IMR-90 (cell line): ENCODE data around the gene RMI2. TPM values are rescaled to one million over a fixed set of nuclear protein-coding genes. Genes with fewer than 3 reads are reported as not detected.

Experiments
- ATAC-seq: fragments of 200-7000 bp; cut with Tn5 transposase; 2 replicates; pipeline ENCODE4 v1.9.1; 2020; ENCODE audit warnings: low read depth, mild to moderate bottlenecking, moderate library complexity
- BruUV-seq: library from RNA; stranded (reverse); fragments of 400-500 nt; replicated peaks from 2 replicates; lab custom pipeline; 2021; lab: Mats Ljungman, UMichigan
- CTCF ChIA-PET: fragments of 300-600 bp; formaldehyde crosslinking; extraction: SDS; loops from one replicate; lab custom pipeline; 2021; ENCODE audit warnings: antibody characterized with exemption; lab: Yijun Ruan, JAX
- POLR2A ChIA-PET: fragments of 300-600 bp; sonication (Branson Sonifier 250); formaldehyde crosslinking; loops from one replicate; lab custom pipeline; 2022; ENCODE audit warnings: antibody characterized with exemption; ENCODE audit not compliant: unreplicated experiment; lab: Charles Lee
- DNase-seq: peaks from one replicate; pipeline ENCODE4 v3.0.0; 2013
- H2AFZ ChIP-seq: replicated peaks from 2 replicates; pipeline ENCODE3; 2013; ENCODE audit warnings: low read length, mild to moderate bottlenecking; ENCODE audit not compliant: poor library complexity
- H2AK5ac ChIP-seq: 2 replicates; pipeline ENCODE4 v1.6.1; 2013; ENCODE audit warnings: low read depth, low read length, inconsistent platforms
- H2AK9ac ChIP-seq: replicated peaks from 2 replicates; pipeline ENCODE3; 2013; ENCODE audit warnings: mild to moderate bottlenecking, low read depth, low read length, moderate library complexity; ENCODE audit not compliant: poor library complexity
- H2BK120ac ChIP-seq: 2 replicates; pipeline ENCODE4 v1.6.1; 2013; ENCODE audit warnings: low read depth, low read length, inconsistent platforms
- H2BK15ac ChIP-seq: 3 replicates; pipeline ENCODE4 v1.6.1; 2013; ENCODE audit warnings: low read depth, low read length, inconsistent platforms
- H2BK20ac ChIP-seq: 2 replicates; pipeline ENCODE4 v1.6.1; 2013; ENCODE audit warnings: low read depth, mild to moderate bottlenecking, inconsistent platforms, low read length, moderate library complexity
- H2BK5ac ChIP-seq: 2 replicates; pipeline ENCODE4 v1.6.1; 2013; ENCODE audit warnings: mild to moderate bottlenecking, low read depth, low read length, inconsistent platforms; ENCODE audit not compliant: poor library complexity, severe bottlenecking
- H3K14ac ChIP-seq: replicated peaks from 2 replicates; pipeline ENCODE4 v1.6.1; 2013; ENCODE audit warnings: low read depth, low read length, inconsistent platforms
- H3K18ac ChIP-seq: 2 replicates; pipeline ENCODE4 v1.6.1; 2013; ENCODE audit warnings: low read depth, low read length, control low read depth
- H3K23ac ChIP-seq: 2 replicates; pipeline ENCODE4 v1.6.1; 2013; ENCODE audit warnings: low read depth, low read length, inconsistent platforms
- H3K27ac ChIP-seq: 2 replicates; pipeline ENCODE4 v1.5.1; 2013; ENCODE audit warnings: mild to moderate bottlenecking, control low read depth, low read length; ENCODE audit not compliant: insufficient read depth
- H3K27me3 ChIP-seq: 2 replicates; pipeline ENCODE4 v1.6.1; 2013; ENCODE audit warnings: low read length; ENCODE audit not compliant: control insufficient read depth, insufficient read depth
- H3K36me3 ChIP-seq: 2 replicates; pipeline ENCODE4 v1.6.1; 2013; ENCODE audit warnings: low read length, mixed read lengths; ENCODE audit not compliant: control insufficient read depth, insufficient read depth
- H3K4ac ChIP-seq: 2 replicates; pipeline ENCODE4 v1.6.1; 2013; ENCODE audit warnings: low read depth, low read length, inconsistent platforms
- H3K4me1 ChIP-seq: 2 replicates; pipeline ENCODE4 v1.6.1; 2013; ENCODE audit warnings: low read length, mixed read lengths; ENCODE audit not compliant: control insufficient read depth, insufficient read depth
- H3K4me2 ChIP-seq: 2 replicates; pipeline ENCODE4 v1.6.1; 2013; ENCODE audit warnings: low read depth, mild to moderate bottlenecking, control low read depth, low read length, moderate library complexity
- H3K4me3 ChIP-seq: 2 replicates; pipeline ENCODE4 v1.5.1; 2013; ENCODE audit warnings: low read depth, mild to moderate bottlenecking, control low read depth, low read length, moderate library complexity; ENCODE audit not compliant: insufficient read depth
- H3K56ac ChIP-seq: 2 replicates; pipeline ENCODE4 v1.6.1; 2013; ENCODE audit warnings: low read length, inconsistent platforms; ENCODE audit not compliant: insufficient read depth; ENCODE audit errors: extremely low read depth
- H3K79me1 ChIP-seq, 2 experiments: 2 replicates each; pipeline ENCODE4 v1.6.1; 2013; ENCODE audit warnings: low read length in 2 of 2, inconsistent platforms in 1 of 2, low read depth in 1 of 2
- H3K9ac ChIP-seq: 2 replicates; pipeline ENCODE4 v1.6.1; 2013; ENCODE audit warnings: low read depth, low read length, control low read depth
- H3K9me1 ChIP-seq: 2 replicates; pipeline ENCODE4 v1.6.1; 2013; ENCODE audit warnings: low read length, inconsistent platforms; ENCODE audit not compliant: insufficient read depth
- H3K9me3 ChIP-seq: 2 replicates; pipeline ENCODE4 v1.6.1; 2013; ENCODE audit warnings: low read length; ENCODE audit not compliant: control insufficient read depth, insufficient read depth
- H4K20me1 ChIP-seq: 2 replicates; pipeline ENCODE4 v1.6.1; 2013; ENCODE audit warnings: low read length, inconsistent platforms; ENCODE audit not compliant: insufficient read depth
- H4K5ac ChIP-seq: 2 replicates; pipeline ENCODE4 v1.6.1; 2013; ENCODE audit warnings: mild to moderate bottlenecking, low read depth, low read length, control low read depth
- H4K8ac ChIP-seq, 2 experiments: 2 replicates each; pipeline ENCODE4 v1.6.1; 2013; ENCODE audit warnings: low read depth in 2 of 2, low read length in 2 of 2, control low read depth in 1 of 2, inconsistent platforms in 1 of 2
- H4K91ac ChIP-seq: 2 replicates; pipeline ENCODE4 v1.6.1; 2013; ENCODE audit warnings: low read depth, low read length, inconsistent platforms; ENCODE audit not compliant: insufficient read depth
- CTCF ChIP-seq: conservative IDR thresholded peaks from 2 replicates; pipeline ENCODE4 v1.5.1; 2012; ENCODE audit warnings: mild to moderate bottlenecking, low read depth, low read length, improper control_type of control experiment
- FOS ChIP-seq: fragments of 150-350 bp; IDR thresholded peaks from 2 replicates; pipeline ENCODE4 v1.6.1; 2016; ENCODE audit warnings: low read depth, low read length
- MAZ ChIP-seq: IDR thresholded peaks from 2 replicates; pipeline ENCODE4 v1.6.1; 2012; ENCODE audit warnings: low read depth, mild to moderate bottlenecking, low read length, improper control_type of control experiment, moderate library complexity, borderline replicate concordance
- MXI1 ChIP-seq: IDR thresholded peaks from 2 replicates; pipeline ENCODE4 v1.6.1; 2012; ENCODE audit warnings: low read depth, mild to moderate bottlenecking, low read length, moderate library complexity, borderline replicate concordance
- NFE2L2 ChIP-seq: fragments of 150-350 bp; IDR thresholded peaks from 2 replicates; pipeline ENCODE4 v1.6.1; 2016; ENCODE audit warnings: low read depth, mild to moderate bottlenecking, low read length
- WGBS, 2 experiments: methylation state at CpG; one replicate each; pipeline versions ENCODE4 v1.1.5 to v1.1.7; 2013; ENCODE audit warnings: missing lambda C conversion rate in 2 of 2; ENCODE audit not compliant: insufficient read length in 1 of 2; ENCODE audit errors: extremely low coverage in 2 of 2; 5-methylcytosine and 5-hydroxymethylcytosine counted together
- dilution Hi-C: fragments of 300-500 bp; cut with HindIII; formaldehyde crosslinking; loops from one replicate; pipeline ENCODE4 v1.14.3; 2018; ENCODE audit warnings: low sequenced_read_pairs; ENCODE audit not compliant: unreplicated experiment
- in situ Hi-C: fragments of 300-500 bp; cut with MboI; formaldehyde crosslinking; loops from 3 replicates; pipeline ENCODE4 v1.14.3; 2019; ENCODE audit warnings: low sequenced_read_pairs, inconsistent platforms, mixed read lengths
- intact Hi-C: fragments of 100-400 bp; cut with micrococcal nuclease; formaldehyde crosslinking; loops from 2 replicates; pipeline ENCODE4 v1.10.0; 2022
- polyA plus RNA-seq, 3 experiments: library from polyadenylated mRNA; depleted of rRNA; stranded (reverse); fragments of >200 nt; gene quantifications; 2 replicates each; pipeline ENCODE4 v1.2.3, GENCODE V29; 2012; ENCODE audit warnings: low replicate concordance in 1 of 3
- total RNA-seq: library from RNA; depleted of rRNA; stranded (reverse); fragments of >200 nt; gene quantifications from 2 replicates; pipeline ENCODE4 v1.2.3, GENCODE V29; 2012

Gene RMI2
- total and polyA plus RNA-seq, 2 of the 4 experiments (the other 2 are of a cell fraction), result 3.2 to 5.6 TPM

DNA sequence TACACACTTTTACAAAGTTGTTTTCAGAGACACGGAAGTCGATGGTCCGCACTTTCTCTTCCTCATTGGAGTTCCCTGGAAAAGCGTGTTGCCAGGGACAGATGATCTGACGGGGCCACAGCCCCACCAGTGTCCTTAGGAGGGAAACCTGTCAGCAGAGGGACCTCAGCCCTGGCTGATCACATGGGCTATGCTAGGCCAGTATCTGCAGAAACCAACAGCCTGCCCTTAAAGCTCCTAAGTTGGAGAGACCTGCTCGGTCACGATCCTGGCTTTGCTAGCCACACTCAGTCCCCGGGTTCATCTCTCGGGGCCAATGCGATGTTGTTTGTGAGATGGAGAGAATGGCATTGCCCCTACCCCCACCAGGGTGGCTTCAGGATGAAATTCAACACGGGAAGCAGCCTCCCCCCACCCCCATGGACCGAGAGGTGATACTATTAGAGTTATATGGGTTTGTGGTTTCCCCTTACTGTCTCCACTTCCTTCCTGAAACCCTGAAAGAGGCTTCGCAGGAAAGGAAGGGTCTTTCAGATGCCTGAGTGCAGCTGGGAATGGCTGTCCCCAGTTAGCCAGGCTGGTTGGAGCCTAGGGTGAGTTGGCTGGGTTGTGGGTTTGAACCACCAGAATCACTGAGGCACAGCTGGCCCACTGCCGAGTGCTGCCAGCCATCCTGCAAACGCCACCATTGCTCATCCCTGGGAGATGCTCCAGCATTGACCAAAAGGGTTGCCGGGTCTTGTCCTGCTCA, 16.6 kb downstream of the RMI2 start:
- intact Hi-C loops, result no loop called here
- BruUV-seq, result TSS peak; percentile 28
- ATAC-seq, result no peak
- no peak for DNase-seq
- in situ Hi-C loops, result loop anchor here (5.0 kb wide), 2 partner anchors 105 to 395 kb away; partner anchors contain the start of gene SOCS1
- H3K4ac ChIP-seq, result peak overlapping the region; percentile 67
- H4K8ac ChIP-seq, result peak overlapping the region in 1 of 2 experiments; percentile 2; a peak in 1 of 4 replicates
- H3K9ac ChIP-seq, result no peak overlapping the region
- H3K27me3 ChIP-seq, result no peaks in the 10 kb centered on the region
- TF ChIP-seq MAZ, result no peak
- TF ChIP-seq CTCF, result no peak
- no peak for TF ChIP-seq MXI1
- TF ChIP-seq NFE2L2, result no peak
- TF ChIP-seq FOS, result no peak
- peak overlapping the region; percentile 7 for H2BK5ac ChIP-seq
- peak overlapping the region; percentile 21; the same call in 1 of the 2 replicates for H4K5ac ChIP-seq
- no peaks in the 10 kb centered on the region for H4K20me1 ChIP-seq
- H2AFZ ChIP-seq, result peak overlapping the region; percentile 47
- peak overlapping the region; percentile 42; the same call in 1 of the 2 replicates for H2BK20ac ChIP-seq
- peak overlapping the region; percentile 36; the same call in 2 of the 3 replicates for H2BK15ac ChIP-seq
- peak overlapping the region; percentile 13; the same call in 1 of the 2 replicates for H3K14ac ChIP-seq
- POLR2A ChIA-PET, result no interaction called here
- no peaks in the 10 kb centered on the region for H3K36me3 ChIP-seq
- peaks cover 24% of the 10 kb centered on the region for H3K9me1 ChIP-seq
- no peaks in the 10 kb centered on the region for H3K9me3 ChIP-seq
- H4K91ac ChIP-seq, result peak overlapping the region; percentile 41
- H3K4me1 ChIP-seq, result peaks cover 43% of the 10 kb centered on the region
- no peak overlapping the region for H3K56ac ChIP-seq
- H2BK120ac ChIP-seq, result peak overlapping the region; percentile 76
- H3K79me1 ChIP-seq, result peaks cover 0 to 12% of the 10 kb centered on the region in 2 experiments; a peak in 2 of 4 replicates
- WGBS, 2 experiments, result 93% methylated on average over 5 of the region's 16 CpGs; no CpG with 5 or more reads in 1 of the 2 experiments
- peak overlapping the region; percentile 29; the same call in 1 of the 2 replicates for H3K23ac ChIP-seq
- peak overlapping the region; percentile 76; the same call in 1 of the 2 replicates for H3K18ac ChIP-seq
- dilution Hi-C loops, result no loop called here
- H3K4me2 ChIP-seq, result no peak overlapping the region
- peak overlapping the region; percentile 33 for H2AK9ac ChIP-seq
- peak overlapping the region; percentile 64; the same call in 1 of the 2 replicates for H3K27ac ChIP-seq
- H3K4me3 ChIP-seq, result no peak overlapping the region
- peak overlapping the region; percentile 81 for H2AK5ac ChIP-seq
- CTCF ChIA-PET, result no interaction called here
